Ishikawa (cell line): ENCODE data around the gene UBA6.

Source experiments
- CEBPB ChIP-seq: IDR thresholded peaks from 2 replicates; pipeline ENCODE4 v1.6.1; 2012
- CREB1 ChIP-seq: IDR thresholded peaks from 2 replicates; pipeline ENCODE4 v1.6.1; 2012; ENCODE audit warnings: low read depth
- EGR1 ChIP-seq: IDR thresholded peaks from 2 replicates; pipeline ENCODE4 v1.6.1; 2012
- EP300 ChIP-seq: IDR thresholded peaks from 2 replicates; pipeline ENCODE4 v1.6.1; 2012; ENCODE audit warnings: borderline replicate concordance
- FOXM1 ChIP-seq: IDR thresholded peaks from 2 replicates; pipeline ENCODE4 v1.6.1; 2012; ENCODE audit warnings: low read depth, borderline replicate concordance
- NFIC ChIP-seq: IDR thresholded peaks from 2 replicates; pipeline ENCODE4 v1.6.1; 2012
- RAD21 ChIP-seq: IDR thresholded peaks from 2 replicates; pipeline ENCODE4 v1.6.1; 2012; ENCODE audit warnings: low read depth
- TAF1 ChIP-seq: IDR thresholded peaks from 2 replicates; pipeline ENCODE4 v1.6.1; 2012; ENCODE audit warnings: low read depth, mild to moderate bottlenecking
- TCF12 ChIP-seq: IDR thresholded peaks from 2 replicates; pipeline ENCODE4 v1.6.1; 2012; ENCODE audit warnings: low read depth
- TEAD4 ChIP-seq: IDR thresholded peaks from 2 replicates; pipeline ENCODE4 v1.6.1; 2012
- YY1 ChIP-seq: IDR thresholded peaks from 2 replicates; pipeline ENCODE4 v1.6.1; 2012; ENCODE audit warnings: low read depth
- ZBTB7A ChIP-seq: IDR thresholded peaks from 2 replicates; pipeline ENCODE4 v1.6.1; 2012; ENCODE audit warnings: low read depth
- TF ChIP-seq, protein P1 (sequence below): IDR thresholded peaks from 2 replicates; pipeline ENCODE4 v1.6.1; 2012
- TF ChIP-seq, protein P2 (sequence below): IDR thresholded peaks from 2 replicates; pipeline ENCODE4 v1.6.1; 2012; ENCODE audit warnings: low read depth, mild to moderate bottlenecking
- TF ChIP-seq, protein P3 (sequence below): IDR thresholded peaks from 2 replicates; pipeline ENCODE4 v1.6.1; 2012

The UBA6 gene

DNA sequence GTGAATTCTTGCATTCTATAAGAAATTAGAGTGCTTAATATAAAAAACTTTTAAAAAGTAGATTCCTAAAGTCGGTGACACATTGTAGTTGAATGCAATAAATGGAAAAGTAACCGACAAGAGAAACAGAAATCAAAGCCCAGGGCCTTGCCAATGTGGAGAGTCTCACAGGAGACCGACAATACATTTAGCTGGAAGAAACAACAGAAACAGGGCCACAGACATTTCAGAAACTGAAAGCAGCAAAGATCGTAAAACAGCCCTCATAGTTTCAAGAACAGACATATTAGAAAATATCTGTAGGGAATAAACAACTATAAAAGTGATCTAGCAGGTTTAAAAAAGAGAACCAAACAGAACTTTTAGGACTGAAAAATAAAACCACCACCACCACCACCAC is 92.9 kb downstream of the UBA6 start:
- TF ChIP-seq RAD21, result no peak
- no peak for TF ChIP-seq FOXM1
- TF ChIP-seq, protein P1, sequence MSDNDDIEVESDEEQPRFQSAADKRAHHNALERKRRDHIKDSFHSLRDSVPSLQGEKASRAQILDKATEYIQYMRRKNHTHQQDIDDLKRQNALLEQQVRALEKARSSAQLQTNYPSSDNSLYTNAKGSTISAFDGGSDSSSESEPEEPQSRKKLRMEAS, result no peak
- TF ChIP-seq TCF12, result no peak
- no peak for TF ChIP-seq YY1
- TF ChIP-seq, protein P2, sequence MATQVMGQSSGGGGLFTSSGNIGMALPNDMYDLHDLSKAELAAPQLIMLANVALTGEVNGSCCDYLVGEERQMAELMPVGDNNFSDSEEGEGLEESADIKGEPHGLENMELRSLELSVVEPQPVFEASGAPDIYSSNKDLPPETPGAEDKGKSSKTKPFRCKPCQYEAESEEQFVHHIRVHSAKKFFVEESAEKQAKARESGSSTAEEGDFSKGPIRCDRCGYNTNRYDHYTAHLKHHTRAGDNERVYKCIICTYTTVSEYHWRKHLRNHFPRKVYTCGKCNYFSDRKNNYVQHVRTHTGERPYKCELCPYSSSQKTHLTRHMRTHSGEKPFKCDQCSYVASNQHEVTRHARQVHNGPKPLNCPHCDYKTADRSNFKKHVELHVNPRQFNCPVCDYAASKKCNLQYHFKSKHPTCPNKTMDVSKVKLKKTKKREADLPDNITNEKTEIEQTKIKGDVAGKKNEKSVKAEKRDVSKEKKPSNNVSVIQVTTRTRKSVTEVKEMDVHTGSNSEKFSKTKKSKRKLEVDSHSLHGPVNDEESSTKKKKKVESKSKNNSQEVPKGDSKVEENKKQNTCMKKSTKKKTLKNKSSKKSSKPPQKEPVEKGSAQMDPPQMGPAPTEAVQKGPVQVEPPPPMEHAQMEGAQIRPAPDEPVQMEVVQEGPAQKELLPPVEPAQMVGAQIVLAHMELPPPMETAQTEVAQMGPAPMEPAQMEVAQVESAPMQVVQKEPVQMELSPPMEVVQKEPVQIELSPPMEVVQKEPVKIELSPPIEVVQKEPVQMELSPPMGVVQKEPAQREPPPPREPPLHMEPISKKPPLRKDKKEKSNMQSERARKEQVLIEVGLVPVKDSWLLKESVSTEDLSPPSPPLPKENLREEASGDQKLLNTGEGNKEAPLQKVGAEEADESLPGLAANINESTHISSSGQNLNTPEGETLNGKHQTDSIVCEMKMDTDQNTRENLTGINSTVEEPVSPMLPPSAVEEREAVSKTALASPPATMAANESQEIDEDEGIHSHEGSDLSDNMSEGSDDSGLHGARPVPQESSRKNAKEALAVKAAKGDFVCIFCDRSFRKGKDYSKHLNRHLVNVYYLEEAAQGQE, result no peak
- no peak for TF ChIP-seq EGR1
- no peak for TF ChIP-seq EP300
- no peak for TF ChIP-seq TEAD4

DNA sequence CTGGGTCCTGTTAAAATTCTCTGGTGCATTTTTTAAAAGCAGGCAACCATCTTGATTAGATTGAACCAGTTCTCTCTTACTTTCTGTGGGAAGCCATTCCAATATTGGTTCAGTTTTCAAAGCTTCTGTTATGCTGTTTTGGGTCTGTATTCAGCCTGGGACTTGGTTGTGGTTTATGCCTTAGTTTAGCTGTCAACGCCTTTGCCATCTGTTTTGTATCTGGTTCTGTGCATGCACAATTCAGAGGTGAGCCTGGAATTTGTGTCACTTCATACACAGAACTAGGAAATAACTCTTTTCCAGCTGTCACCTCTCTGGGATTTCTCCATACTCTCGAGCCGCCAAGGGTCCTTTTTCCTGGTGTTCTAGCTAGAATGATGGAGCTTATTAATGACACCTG is 96.2 kb downstream of the UBA6 start:
- no peak for TF ChIP-seq TCF12
- no peak for TF ChIP-seq CEBPB
- TF ChIP-seq RAD21, result no peak
- TF ChIP-seq, protein P1, result no peak
- TF ChIP-seq CREB1, result no peak
- no peak for TF ChIP-seq EP300
- no peak for TF ChIP-seq EGR1
- TF ChIP-seq, protein P2, result no peak
- TF ChIP-seq TAF1, result no peak
- no peak for TF ChIP-seq YY1
- TF ChIP-seq TEAD4, result no peak
- no peak for TF ChIP-seq ZBTB7A
- TF ChIP-seq, protein P3, sequence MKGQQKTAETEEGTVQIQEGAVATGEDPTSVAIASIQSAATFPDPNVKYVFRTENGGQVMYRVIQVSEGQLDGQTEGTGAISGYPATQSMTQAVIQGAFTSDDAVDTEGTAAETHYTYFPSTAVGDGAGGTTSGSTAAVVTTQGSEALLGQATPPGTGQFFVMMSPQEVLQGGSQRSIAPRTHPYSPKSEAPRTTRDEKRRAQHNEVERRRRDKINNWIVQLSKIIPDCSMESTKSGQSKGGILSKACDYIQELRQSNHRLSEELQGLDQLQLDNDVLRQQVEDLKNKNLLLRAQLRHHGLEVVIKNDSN, result no peak
- TF ChIP-seq NFIC, result no peak
- TF ChIP-seq FOXM1, result no peak

DNA sequence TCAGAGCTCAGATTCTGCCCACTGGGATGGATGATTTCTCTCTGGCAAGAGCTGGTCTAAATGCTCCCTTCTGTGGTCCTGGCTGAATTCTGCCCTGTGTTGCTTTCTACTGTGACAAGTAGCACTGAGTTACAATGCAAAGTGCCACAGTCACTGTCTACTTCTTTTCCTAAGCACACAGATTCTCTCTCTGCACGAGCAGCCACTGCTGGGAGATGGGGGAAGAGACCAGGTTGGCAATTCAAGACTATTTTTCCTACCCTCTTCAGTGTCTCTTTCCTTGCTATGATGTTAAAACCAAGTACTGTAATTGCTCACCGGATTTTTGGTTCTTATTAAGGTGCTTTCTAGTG is 97.0 kb downstream of the UBA6 start:
- TF ChIP-seq, protein P2, result no peak
- TF ChIP-seq, protein P1, result no peak
- TF ChIP-seq CREB1, result no peak
- no peak for TF ChIP-seq TAF1
- TF ChIP-seq TCF12, result no peak
- TF ChIP-seq YY1, result no peak

DNA sequence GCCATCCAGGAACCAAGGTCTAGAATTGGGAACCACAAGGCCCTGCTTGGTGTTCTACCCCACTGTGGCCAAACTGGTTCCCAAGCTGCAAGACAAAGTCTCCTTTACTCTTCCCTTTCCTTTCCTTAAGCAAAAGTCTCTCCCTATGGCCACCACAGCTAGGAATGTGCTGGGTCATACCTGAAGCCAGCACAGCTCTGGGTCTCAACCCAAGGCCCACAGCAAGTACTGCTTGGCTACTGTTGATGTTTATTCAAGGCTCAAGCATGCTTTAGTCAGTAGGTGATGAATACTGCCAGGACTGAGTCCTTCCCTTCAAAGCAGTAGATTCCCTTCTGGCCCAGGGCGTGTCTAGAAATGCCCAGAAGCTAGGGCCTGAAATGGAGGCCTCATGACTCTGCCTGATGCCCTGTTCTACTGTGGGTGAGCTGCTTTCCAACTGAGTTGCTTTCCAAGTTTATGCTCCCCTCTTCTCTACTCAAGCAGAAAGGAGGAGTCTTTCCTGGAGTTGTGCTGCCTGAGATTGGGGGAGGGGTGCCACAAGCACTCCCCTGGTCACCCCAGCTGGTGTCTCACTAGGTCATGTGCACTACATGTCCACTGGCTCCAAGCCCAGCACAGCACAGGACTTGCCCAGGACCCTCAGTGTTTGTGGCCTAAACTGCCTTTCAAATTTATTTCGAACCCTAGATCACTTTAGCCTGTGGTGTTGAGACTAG is 97.5 kb downstream of the UBA6 start:
- TF ChIP-seq CREB1 (no peak), ZBTB7A (no peak), EP300 (no peak), TAF1 (no peak), YY1 (no peak), TEAD4 (no peak), RAD21 (no peak), EGR1 (no peak)
- TF ChIP-seq, protein P2, result no peak
